ENCODE results near the gene MBNL1.

The MBNL1 gene

GRCh38 chr3:152252755-152253154 is 16.0 kb upstream of the MBNL1 start:
- FAIRE-seq (no peak), DNase-seq (ENCODE audit: insufficient read length, low spot score) (no peak)
- TF ChIP-seq CTCF (IDR thresholded peaks at IDR 0.05; ENCODE audit: insufficient read depth, missing control alignments): no peak

- no peak for FAIRE-seq
- DNase-seq (ENCODE audit: insufficient read length, low spot score): no peak
- no peak for TF ChIP-seq CTCF (IDR thresholded peaks at IDR 0.05; ENCODE audit: insufficient read depth, missing control alignments)
Observed at GRCh38 chr3:152253514-152253913, 15.2 kb upstream of the MBNL1 start.

GRCh38 chr3:152254041-152254440 is 14.7 kb upstream of the MBNL1 start:
- no peak for TF ChIP-seq CTCF (IDR thresholded peaks at IDR 0.05; ENCODE audit: insufficient read depth, missing control alignments)
- DNase-seq (ENCODE audit: insufficient read length, low spot score) (no peak), FAIRE-seq (no peak)

- TF ChIP-seq CTCF (IDR thresholded peaks at IDR 0.05; ENCODE audit: insufficient read depth, missing control alignments): no peak
- FAIRE-seq (no peak), DNase-seq (ENCODE audit: insufficient read length, low spot score) (no peak)
Observed at GRCh38 chr3:152255290-152255689, 13.4 kb upstream of the MBNL1 start.

- no peak for TF ChIP-seq CTCF (IDR thresholded peaks at IDR 0.05; ENCODE audit: insufficient read depth, missing control alignments)
- FAIRE-seq (no peak), DNase-seq (ENCODE audit: insufficient read length, low spot score) (no peak)
Observed at GRCh38 chr3:152256851-152257562, 11.7 kb upstream of the MBNL1 start.

- FAIRE-seq: no peak
- DNase-seq (ENCODE audit: insufficient read length, low spot score): no peak
- no peak for TF ChIP-seq CTCF (IDR thresholded peaks at IDR 0.05; ENCODE audit: insufficient read depth, missing control alignments)
Observed at GRCh38 chr3:152257563-152258035, 11.1 kb upstream of the MBNL1 start.
